HepG2 (cell line): ENCODE measurements around the gene GNL1. TPM values are rescaled to one million over a fixed set of nuclear protein-coding genes. Genes with fewer than 3 reads are reported as not detected.

Source experiments
- ADNP ChIP-seq: sonication (generic); formaldehyde crosslinking; IDR thresholded peaks from 2 replicates; pipeline ENCODE4 v1.4.0; 2020; ENCODE audit warnings: missing genetic modification reagents
- ATF3 ChIP-seq: sonication (generic); formaldehyde crosslinking; IDR thresholded peaks from 2 replicates; pipeline ENCODE4 v1.4.0; 2020; ENCODE audit warnings: missing genetic modification reagents
- FOXC1 ChIP-seq: sonication (generic); formaldehyde crosslinking; IDR thresholded peaks from 2 replicates; pipeline ENCODE4 v1.8.0; 2022; ENCODE audit warnings: mild to moderate bottlenecking, missing genetic modification reagents, borderline replicate concordance
- GATAD1 ChIP-seq: IDR thresholded peaks from 2 replicates; pipeline ENCODE4 v1.6.1; 2016; ENCODE audit warnings: missing genetic modification reagents, missing compliant biosample characterization
- HNRNPK ChIP-seq: fragments of 200-400 bp; formaldehyde crosslinking; IDR thresholded peaks from 2 replicates; pipeline ENCODE4 v1.6.1; 2018; ENCODE audit warnings: low read length, low read depth, moderate library complexity, mild to moderate bottlenecking; ENCODE audit not compliant: poor library complexity, severe bottlenecking
- KLF6 ChIP-seq: IDR thresholded peaks from 2 replicates; pipeline ENCODE4 v1.8.0; 2016; ENCODE audit warnings: missing biosample characterization, missing genetic modification reagents
- MBD4 ChIP-seq: IDR thresholded peaks from 2 replicates; pipeline ENCODE4 v1.6.1; 2012; ENCODE audit warnings: low read length, inconsistent platforms, borderline replicate concordance
- PHB2 ChIP-seq: fragments of 450-650 bp; IDR thresholded peaks from 2 replicates; pipeline ENCODE4 v1.6.1; 2018; ENCODE audit not compliant: partially characterized antibody
- REXO4 ChIP-seq: sonication (generic); formaldehyde crosslinking; IDR thresholded peaks from 2 replicates; pipeline ENCODE4 v1.8.0; 2022; ENCODE audit warnings: missing genetic modification reagents, mild to moderate bottlenecking, borderline replicate concordance
- RFXANK ChIP-seq: IDR thresholded peaks from 2 replicates; pipeline ENCODE4 v1.6.1; 2016
- SMAD3 ChIP-seq: sonication (generic); formaldehyde crosslinking; IDR thresholded peaks from 2 replicates; pipeline ENCODE4 v1.4.0; 2020; ENCODE audit warnings: missing genetic modification reagents
- ZBTB7A ChIP-seq: sonication (generic); formaldehyde crosslinking; IDR thresholded peaks from 2 replicates; pipeline ENCODE4 v1.8.0; 2022; ENCODE audit warnings: mild to moderate bottlenecking, missing genetic modification reagents
- ZNF24 ChIP-seq: fragments of 450-650 bp; IDR thresholded peaks from 2 replicates; pipeline ENCODE4 v1.6.1; 2017; ENCODE audit warnings: antibody characterized with exemption, mild to moderate bottlenecking
- ZNF501 ChIP-seq: sonication (generic); formaldehyde crosslinking; IDR thresholded peaks from 2 replicates; pipeline ENCODE4 v1.5.1; 2020; ENCODE audit warnings: mild to moderate bottlenecking, moderate library complexity, missing genetic modification reagents
- ZNF558 ChIP-seq: sonication (generic); formaldehyde crosslinking; IDR thresholded peaks from 2 replicates; pipeline ENCODE4 v1.9.0; 2022; ENCODE audit warnings: mild to moderate bottlenecking, missing genetic modification reagents, borderline replicate concordance
- ZNF629 ChIP-seq: sonication (generic); formaldehyde crosslinking; conservative IDR thresholded peaks from 2 replicates; pipeline ENCODE4 v1.5.0; 2020; ENCODE audit warnings: missing genetic modification reagents
- ZSCAN25 ChIP-seq: sonication (generic); formaldehyde crosslinking; IDR thresholded peaks from 2 replicates; pipeline ENCODE4 v1.8.0; 2022; ENCODE audit warnings: mild to moderate bottlenecking, missing genetic modification reagents
- polyA plus RNA-seq, 8 experiments: library from polyadenylated mRNA; depleted of rRNA in 3 of 8; stranded (reverse) in 7 of 8; unstranded in 1 of 8; fragments of >200 nt; fragmentation: Illumina TruSeq in 4 of 8; extraction: Trizol in 4 of 8; gene quantifications; 2 replicates each; pipeline versions ENCODE4 v1.2.1 to v1.2.3, GENCODE V29; 2011 to 2016; ENCODE audit warnings: low read depth in 4 of 8, missing spikeins in 1 of 8, mixed read lengths in 1 of 8; ENCODE audit not compliant: insufficient read depth in 1 of 8
- total RNA-seq, 5 experiments: library from RNA; depleted of rRNA; stranded (reverse); fragments of >200 nt; fragmentation: Illumina TruSeq; extraction: Trizol; gene quantifications; 2 replicates each; pipeline ENCODE4 v1.2.3, GENCODE V29; 2016; ENCODE audit warnings: low read depth in 1 of 5
- TF ChIP-seq, protein P1 (sequence below): sonication (generic); formaldehyde crosslinking; IDR thresholded peaks from 2 replicates; pipeline ENCODE4 v1.4.0; 2020; ENCODE audit warnings: missing genetic modification reagents
- TF ChIP-seq, protein P2 (sequence below): sonication (generic); formaldehyde crosslinking; IDR thresholded peaks from 2 replicates; pipeline ENCODE4 v1.4.0; 2020; ENCODE audit warnings: missing genetic modification reagents, borderline replicate concordance
- TF ChIP-seq, protein P3 (sequence below): sonication (generic); formaldehyde crosslinking; IDR thresholded peaks from 2 replicates; pipeline ENCODE4 v1.4.0; 2020; ENCODE audit warnings: missing genetic modification reagents

Gene GNL1
- total and polyA plus RNA-seq, 2 of the 13 experiments (the other 11 are each of a cell fraction or from before 2014, with no cell fraction given), result 35.0 to 55.6 TPM

DNA sequence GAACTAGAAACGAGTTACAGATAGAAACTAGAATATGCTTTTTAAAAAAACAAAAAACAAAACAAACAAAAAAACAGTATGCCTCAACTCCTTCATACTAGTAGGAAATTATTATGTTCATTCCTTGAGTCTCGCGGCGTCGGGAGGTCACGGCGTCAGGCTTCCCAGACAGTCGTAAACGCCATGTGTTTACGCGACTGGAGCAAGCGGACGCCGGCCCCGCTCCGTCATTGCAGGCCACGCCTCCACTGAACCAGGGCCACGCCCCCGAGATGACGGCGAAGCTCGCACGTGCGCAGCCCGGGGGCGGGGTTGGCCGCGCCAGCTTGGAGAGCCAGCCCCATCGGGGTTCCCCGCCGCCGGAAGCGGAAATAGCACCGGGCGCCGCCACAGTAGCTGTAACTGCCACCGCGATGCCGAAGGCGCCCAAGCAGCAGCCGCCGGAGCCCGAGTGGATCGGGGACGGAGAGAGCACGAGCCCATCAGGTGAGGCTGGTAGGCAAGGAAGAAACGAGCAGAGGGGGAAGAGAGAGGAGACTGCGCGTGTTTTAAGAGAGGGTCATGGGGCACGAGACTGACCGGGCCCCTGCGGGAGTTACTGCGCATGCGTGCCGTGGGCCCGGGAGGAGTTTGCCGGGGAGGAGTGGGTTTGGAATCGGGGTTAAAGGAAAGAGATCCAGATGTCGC, 14.9 kb upstream of the GNL1 start, which contains the start of gene ABCF1 (continued):
- TF ChIP-seq, protein P1, sequence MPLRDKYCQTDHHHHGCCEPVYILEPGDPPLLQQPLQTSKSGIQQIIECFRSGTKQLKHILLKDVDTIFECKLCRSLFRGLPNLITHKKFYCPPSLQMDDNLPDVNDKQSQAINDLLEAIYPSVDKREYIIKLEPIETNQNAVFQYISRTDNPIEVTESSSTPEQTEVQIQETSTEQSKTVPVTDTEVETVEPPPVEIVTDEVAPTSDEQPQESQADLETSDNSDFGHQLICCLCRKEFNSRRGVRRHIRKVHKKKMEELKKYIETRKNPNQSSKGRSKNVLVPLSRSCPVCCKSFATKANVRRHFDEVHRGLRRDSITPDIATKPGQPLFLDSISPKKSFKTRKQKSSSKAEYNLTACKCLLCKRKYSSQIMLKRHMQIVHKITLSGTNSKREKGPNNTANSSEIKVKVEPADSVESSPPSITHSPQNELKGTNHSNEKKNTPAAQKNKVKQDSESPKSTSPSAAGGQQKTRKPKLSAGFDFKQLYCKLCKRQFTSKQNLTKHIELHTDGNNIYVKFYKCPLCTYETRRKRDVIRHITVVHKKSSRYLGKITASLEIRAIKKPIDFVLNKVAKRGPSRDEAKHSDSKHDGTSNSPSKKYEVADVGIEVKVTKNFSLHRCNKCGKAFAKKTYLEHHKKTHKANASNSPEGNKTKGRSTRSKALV (CRISPR knock-in tag), result peak; percentile 94
- TF ChIP-seq HNRNPK, result peak; percentile 81
- peak; percentile 76 for TF ChIP-seq ATF3 (CRISPR knock-in tag)
- peak; percentile 93 for TF ChIP-seq GATAD1
- 0 out of 2 replicates have a peak, but pooled peaks have one; percentile 18 for TF ChIP-seq ZNF629 (CRISPR knock-in tag)
- peak; percentile 46; the same call in 1 of the 2 replicates for TF ChIP-seq FOXC1 (CRISPR knock-in tag)
- TF ChIP-seq ZNF501 (CRISPR knock-in tag), result peak; percentile 98
- no peak; the same call in 1 of the 2 replicates for TF ChIP-seq RFXANK (CRISPR knock-in tag)
- TF ChIP-seq, protein P2, sequence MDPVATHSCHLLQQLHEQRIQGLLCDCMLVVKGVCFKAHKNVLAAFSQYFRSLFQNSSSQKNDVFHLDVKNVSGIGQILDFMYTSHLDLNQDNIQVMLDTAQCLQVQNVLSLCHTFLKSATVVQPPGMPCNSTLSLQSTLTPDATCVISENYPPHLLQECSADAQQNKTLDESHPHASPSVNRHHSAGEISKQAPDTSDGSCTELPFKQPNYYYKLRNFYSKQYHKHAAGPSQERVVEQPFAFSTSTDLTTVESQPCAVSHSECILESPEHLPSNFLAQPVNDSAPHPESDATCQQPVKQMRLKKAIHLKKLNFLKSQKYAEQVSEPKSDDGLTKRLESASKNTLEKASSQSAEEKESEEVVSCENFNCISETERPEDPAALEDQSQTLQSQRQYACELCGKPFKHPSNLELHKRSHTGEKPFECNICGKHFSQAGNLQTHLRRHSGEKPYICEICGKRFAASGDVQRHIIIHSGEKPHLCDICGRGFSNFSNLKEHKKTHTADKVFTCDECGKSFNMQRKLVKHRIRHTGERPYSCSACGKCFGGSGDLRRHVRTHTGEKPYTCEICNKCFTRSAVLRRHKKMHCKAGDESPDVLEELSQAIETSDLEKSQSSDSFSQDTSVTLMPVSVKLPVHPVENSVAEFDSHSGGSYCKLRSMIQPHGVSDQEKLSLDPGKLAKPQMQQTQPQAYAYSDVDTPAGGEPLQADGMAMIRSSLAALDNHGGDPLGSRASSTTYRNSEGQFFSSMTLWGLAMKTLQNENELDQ (CRISPR knock-in tag), result peak; percentile 31; the same call in 1 of the 2 replicates
- peak; percentile 97 for TF ChIP-seq ZNF558 (CRISPR knock-in tag)
- peak; percentile 95 for TF ChIP-seq KLF6 (CRISPR knock-in tag)
- no peak for TF ChIP-seq MBD4
- TF ChIP-seq PHB2, result no peak
- no peak; the same call in 1 of the 2 replicates for TF ChIP-seq ZBTB7A
- TF ChIP-seq SMAD3 (CRISPR knock-in tag), result peak; percentile 82
- TF ChIP-seq, protein P3, sequence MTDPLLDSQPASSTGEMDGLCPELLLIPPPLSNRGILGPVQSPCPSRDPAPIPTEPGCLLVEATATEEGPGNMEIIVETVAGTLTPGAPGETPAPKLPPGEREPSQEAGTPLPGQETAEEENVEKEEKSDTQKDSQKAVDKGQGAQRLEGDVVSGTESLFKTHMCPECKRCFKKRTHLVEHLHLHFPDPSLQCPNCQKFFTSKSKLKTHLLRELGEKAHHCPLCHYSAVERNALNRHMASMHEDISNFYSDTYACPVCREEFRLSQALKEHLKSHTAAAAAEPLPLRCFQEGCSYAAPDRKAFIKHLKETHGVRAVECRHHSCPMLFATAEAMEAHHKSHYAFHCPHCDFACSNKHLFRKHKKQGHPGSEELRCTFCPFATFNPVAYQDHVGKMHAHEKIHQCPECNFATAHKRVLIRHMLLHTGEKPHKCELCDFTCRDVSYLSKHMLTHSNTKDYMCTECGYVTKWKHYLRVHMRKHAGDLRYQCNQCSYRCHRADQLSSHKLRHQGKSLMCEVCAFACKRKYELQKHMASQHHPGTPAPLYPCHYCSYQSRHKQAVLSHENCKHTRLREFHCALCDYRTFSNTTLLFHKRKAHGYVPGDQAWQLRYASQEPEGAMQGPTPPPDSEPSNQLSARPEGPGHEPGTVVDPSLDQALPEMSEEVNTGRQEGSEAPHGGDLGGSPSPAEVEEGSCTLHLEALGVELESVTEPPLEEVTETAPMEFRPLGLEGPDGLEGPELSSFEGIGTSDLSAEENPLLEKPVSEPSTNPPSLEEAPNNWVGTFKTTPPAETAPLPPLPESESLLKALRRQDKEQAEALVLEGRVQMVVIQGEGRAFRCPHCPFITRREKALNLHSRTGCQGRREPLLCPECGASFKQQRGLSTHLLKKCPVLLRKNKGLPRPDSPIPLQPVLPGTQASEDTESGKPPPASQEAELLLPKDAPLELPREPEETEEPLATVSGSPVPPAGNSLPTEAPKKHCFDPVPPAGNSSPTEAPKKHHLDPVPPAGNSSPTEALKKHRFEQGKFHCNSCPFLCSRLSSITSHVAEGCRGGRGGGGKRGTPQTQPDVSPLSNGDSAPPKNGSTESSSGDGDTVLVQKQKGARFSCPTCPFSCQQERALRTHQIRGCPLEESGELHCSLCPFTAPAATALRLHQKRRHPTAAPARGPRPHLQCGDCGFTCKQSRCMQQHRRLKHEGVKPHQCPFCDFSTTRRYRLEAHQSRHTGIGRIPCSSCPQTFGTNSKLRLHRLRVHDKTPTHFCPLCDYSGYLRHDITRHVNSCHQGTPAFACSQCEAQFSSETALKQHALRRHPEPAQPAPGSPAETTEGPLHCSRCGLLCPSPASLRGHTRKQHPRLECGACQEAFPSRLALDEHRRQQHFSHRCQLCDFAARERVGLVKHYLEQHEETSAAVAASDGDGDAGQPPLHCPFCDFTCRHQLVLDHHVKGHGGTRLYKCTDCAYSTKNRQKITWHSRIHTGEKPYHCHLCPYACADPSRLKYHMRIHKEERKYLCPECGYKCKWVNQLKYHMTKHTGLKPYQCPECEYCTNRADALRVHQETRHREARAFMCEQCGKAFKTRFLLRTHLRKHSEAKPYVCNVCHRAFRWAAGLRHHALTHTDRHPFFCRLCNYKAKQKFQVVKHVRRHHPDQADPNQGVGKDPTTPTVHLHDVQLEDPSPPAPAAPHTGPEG, result peak; percentile 90; the same call in 1 of the 2 replicates
- no peak for TF ChIP-seq ZNF24
- TF ChIP-seq ADNP (CRISPR knock-in tag), result no peak
- no peak; the same call in 1 of the 2 replicates for TF ChIP-seq REXO4 (CRISPR knock-in tag)
- peak; percentile 51 for TF ChIP-seq ZSCAN25 (CRISPR knock-in tag)
